ENCODE measurements around the gene TLR7. TPM values are rescaled to one million over a fixed set of nuclear protein-coding genes. Genes with fewer than 3 reads are reported as not detected.

Gene TLR7
- not detected for polyA plus RNA-seq (2013, experiment 1 of 2)
- not detected for polyA plus RNA-seq (2013, experiment 2 of 2)

DNA sequence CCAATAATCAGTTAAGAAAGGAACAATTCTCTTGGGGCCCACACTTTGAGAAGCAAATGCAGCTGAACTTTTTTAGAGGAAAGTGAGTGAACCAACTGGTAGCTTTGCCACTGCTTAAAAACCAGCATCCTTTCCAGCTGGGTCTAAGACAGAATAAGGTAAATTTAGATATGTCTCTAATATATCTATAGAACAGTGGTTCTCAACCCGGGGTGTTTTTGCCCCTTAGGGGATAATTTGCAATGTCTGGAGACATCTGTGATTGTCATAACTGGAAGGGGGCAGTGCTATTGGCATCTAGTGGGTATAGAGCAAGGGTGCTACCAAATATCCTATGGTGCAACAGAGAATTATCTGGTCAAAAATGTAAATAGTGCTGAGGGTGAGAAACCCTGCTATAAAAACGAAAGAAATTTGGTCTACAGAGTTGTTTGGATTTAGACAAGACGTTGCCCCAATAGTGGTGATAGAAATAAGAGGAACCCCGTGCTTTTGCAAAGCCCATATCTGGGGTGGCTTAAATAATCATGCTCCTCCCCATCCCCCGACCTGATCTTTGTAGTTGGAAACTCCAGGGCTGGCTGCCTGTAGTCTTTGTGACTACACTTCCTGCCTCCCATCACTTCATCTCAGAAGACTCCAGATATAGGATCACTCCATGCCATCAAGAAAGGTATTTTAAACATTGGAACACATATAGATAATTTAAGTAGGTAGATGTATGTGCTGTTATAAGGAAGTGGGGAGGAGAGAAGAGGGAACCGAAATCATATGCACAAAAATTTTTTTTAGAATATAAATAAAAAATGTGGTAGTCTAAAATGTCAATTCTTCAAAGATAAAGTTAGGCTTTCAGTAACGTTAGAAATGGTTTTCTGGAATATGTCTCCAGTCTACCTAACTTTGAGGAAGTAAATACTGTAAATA lies at the start of gene TLR7:
TLR7 (plus strand) TSS at position 622 of the 927 bp plus-strand sequence. CDS start 507 bp downstream, outside the sequence.
- WGBS: 90% methylated on average over 6 of the region's 7 CpGs
- Histone ChIP-seq H3K27me3 (ENCODE audit: insufficient read depth, low read length) (no peaks in the 10 kb centered on the region), H3K4me3 (ENCODE audit: low read length) (no peak within 1 kb of the TSS), H3K36me3 (ENCODE audit: insufficient read depth, low read length) (no peaks in the 10 kb centered on the region), H3K27ac (ENCODE audit: low read depth, low read length) (no peak within 1 kb of the TSS), H3K9me3 (ENCODE audit: insufficient read depth, low read depth, low read length) (no peaks in the 10 kb centered on the region), H3K9ac (ENCODE audit: low read depth, low read length) (no peak within 1 kb of the TSS), H3K4me1 (ENCODE audit: insufficient read depth, low read length) (no peaks in the 10 kb centered on the region; the same call in 1 of the 2 replicates)

DNA sequence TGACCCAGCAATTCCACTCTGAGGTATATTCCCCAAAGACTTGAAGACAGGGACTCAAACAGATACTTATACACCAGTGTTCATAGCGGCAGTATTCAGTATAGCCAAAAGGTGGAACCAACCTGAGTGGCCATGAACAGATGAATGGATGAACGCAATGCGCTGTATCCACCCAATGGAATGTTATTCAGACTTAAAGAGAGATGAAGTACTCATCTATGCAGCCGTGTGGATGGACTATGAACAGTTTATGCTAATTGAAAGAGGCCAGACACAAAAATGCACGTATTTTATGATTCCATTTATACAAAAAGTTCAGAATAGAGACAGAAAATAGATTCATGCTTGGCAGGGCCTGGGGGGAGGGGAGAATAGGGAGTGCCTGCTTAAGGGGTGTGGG lies 49.3 kb upstream of the TLR7 start:
- Histone ChIP-seq H3K27ac (ENCODE audit: low read depth, low read length) (no peak overlapping the region), H3K27me3 (ENCODE audit: insufficient read depth, low read length) (no peaks in the 10 kb centered on the region), H3K9ac (ENCODE audit: low read depth, low read length) (no peak overlapping the region), H3K9me3 (ENCODE audit: insufficient read depth, low read depth, low read length) (no peaks in the 10 kb centered on the region), H3K4me1 (ENCODE audit: insufficient read depth, low read length) (no peaks in the 10 kb centered on the region; the same call in 1 of the 2 replicates), H3K36me3 (ENCODE audit: insufficient read depth, low read length) (peaks cover 64% of the 10 kb centered on the region), H3K4me3 (ENCODE audit: low read length) (no peak overlapping the region)
- WGBS: 69% methylated on average over 4 of the region's 5 CpGs

DNA sequence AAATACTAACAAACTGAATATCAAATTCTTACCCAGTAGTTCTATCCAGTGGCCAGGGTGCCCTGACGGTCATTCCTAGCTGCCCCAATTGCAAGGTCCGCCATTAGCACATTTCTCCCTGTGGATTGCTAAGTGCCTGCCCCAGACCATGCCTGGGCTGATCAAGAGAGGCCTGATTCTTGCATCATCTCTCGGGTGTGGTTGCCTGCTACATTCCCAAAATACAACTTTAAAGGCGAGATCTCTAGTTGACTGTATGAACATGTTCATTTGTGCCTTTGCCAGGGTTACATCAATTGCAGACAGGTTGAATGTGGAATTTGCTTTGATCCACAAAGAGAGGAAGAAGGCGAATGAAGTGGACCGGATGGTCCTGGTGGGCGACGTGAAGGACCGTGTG lies 47.6 kb upstream of the TLR7 start:
- H3K27me3 ChIP-seq (ENCODE audit: insufficient read depth, low read length): no peaks in the 10 kb centered on the region
- no peaks in the 10 kb centered on the region for H3K9me3 ChIP-seq (ENCODE audit: insufficient read depth, low read depth, low read length)
- no peak overlapping the region for H3K27ac ChIP-seq (ENCODE audit: low read depth, low read length)
- H3K4me3 ChIP-seq (ENCODE audit: low read length): no peak overlapping the region
- WGBS: 96% methylated on average over 9 of the region's 9 CpGs
- H3K4me1 ChIP-seq (ENCODE audit: insufficient read depth, low read length): no peaks in the 10 kb centered on the region; the same call in 1 of the 2 replicates
- no peak overlapping the region for H3K9ac ChIP-seq (ENCODE audit: low read depth, low read length)
- H3K36me3 ChIP-seq (ENCODE audit: insufficient read depth, low read length): peaks cover 74% of the 10 kb centered on the region

DNA sequence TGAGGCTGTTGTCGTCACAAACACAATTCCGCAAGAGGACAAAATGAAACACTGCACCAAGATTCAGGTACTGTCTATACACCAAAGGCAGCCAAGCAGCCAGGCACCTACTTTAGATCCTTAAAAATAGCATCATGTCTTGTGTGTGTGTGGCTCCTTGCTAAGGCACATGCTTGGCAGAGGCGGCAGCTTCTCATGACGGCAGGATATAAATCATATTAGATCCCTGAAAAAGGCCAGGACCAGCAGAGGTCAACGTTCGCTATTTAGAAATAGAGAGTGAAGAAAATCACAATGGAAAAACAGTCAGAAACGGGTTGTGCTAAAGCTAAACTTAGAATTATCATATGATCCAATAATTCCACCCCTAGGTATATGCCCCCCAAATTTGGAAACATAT lies 46.1 kb upstream of the TLR7 start:
- Histone ChIP-seq H3K27me3 (ENCODE audit: insufficient read depth, low read length) (no peaks in the 10 kb centered on the region), H3K9me3 (ENCODE audit: insufficient read depth, low read depth, low read length) (no peaks in the 10 kb centered on the region), H3K4me1 (ENCODE audit: insufficient read depth, low read length) (no peaks in the 10 kb centered on the region), H3K9ac (ENCODE audit: low read depth, low read length) (no peak overlapping the region), H3K27ac (ENCODE audit: low read depth, low read length) (no peak overlapping the region), H3K36me3 (ENCODE audit: insufficient read depth, low read length) (peaks cover 80% of the 10 kb centered on the region), H3K4me3 (ENCODE audit: low read length) (no peak overlapping the region)
- WGBS: 94% methylated on average over 7 of the region's 7 CpGs

GRCh38 chrX:12824944-12825343 lies 41.9 kb upstream of the TLR7 start:
- WGBS: 86% methylated on average over 9 of the region's 9 CpGs
- Histone ChIP-seq H3K27me3 (ENCODE audit: insufficient read depth, low read length) (no peaks in the 10 kb centered on the region), H3K27ac (ENCODE audit: low read depth, low read length) (no peak overlapping the region), H3K9me3 (ENCODE audit: insufficient read depth, low read depth, low read length) (no peaks in the 10 kb centered on the region), H3K4me3 (ENCODE audit: low read length) (no peak overlapping the region), H3K9ac (ENCODE audit: low read depth, low read length) (no peak overlapping the region), H3K36me3 (ENCODE audit: insufficient read depth, low read length) (peaks cover 55% of the 10 kb centered on the region), H3K4me1 (ENCODE audit: insufficient read depth, low read length) (no peaks in the 10 kb centered on the region)

GRCh38 chrX:12825801-12826200 lies 41.1 kb upstream of the TLR7 start:
- no peak overlapping the region for H3K4me3 ChIP-seq (ENCODE audit: low read length)
- peaks cover 46% of the 10 kb centered on the region for H3K36me3 ChIP-seq (ENCODE audit: insufficient read depth, low read length)
- no peak overlapping the region for H3K27ac ChIP-seq (ENCODE audit: low read depth, low read length)
- no peaks in the 10 kb centered on the region for H3K9me3 ChIP-seq (ENCODE audit: insufficient read depth, low read depth, low read length)
- 93% methylated on average over 8 of the region's 8 CpGs for WGBS
- no peaks in the 10 kb centered on the region for H3K27me3 ChIP-seq (ENCODE audit: insufficient read depth, low read length)
- H3K9ac ChIP-seq (ENCODE audit: low read depth, low read length): no peak overlapping the region
- no peaks in the 10 kb centered on the region for H3K4me1 ChIP-seq (ENCODE audit: insufficient read depth, low read length)

DNA sequence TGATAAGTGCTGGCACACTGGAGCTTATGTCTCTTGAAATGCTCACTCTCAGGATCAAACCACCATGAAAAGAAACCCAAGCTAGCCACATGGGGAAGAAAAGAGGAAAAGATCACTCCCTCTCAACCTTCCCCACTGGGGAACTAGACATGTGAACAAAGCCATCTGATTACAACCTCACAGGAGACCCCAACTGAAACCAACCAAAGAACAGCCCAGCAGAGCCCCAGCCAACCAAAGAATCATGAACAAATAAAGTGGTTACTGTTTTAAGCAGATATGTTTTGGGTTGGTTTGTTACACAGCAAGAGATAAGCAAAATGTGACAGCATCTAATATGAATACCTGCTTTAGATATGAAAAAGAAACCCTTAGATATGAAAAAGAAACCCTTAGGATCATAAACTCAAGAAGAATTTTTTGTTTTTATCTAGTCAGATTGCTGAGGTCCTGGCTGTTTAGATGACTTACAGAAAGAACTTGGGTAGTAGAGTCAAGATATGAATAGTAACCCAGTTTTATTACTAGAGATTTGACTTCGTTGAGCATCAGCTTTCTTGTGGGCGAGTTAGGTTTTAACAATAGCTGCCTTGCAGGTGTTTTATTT lies 23.7 kb upstream of the TLR7 start:
- peaks cover 8% of the 10 kb centered on the region; the same call in 1 of the 2 replicates for H3K4me1 ChIP-seq (ENCODE audit: insufficient read depth, low read length)
- no peaks in the 10 kb centered on the region for H3K36me3 ChIP-seq (ENCODE audit: insufficient read depth, low read length)
- H3K9ac ChIP-seq (ENCODE audit: low read depth, low read length): no peak overlapping the region
- WGBS: 94% methylated on average over 2 of the region's 2 CpGs
- H3K27ac ChIP-seq (ENCODE audit: low read depth, low read length): no peak overlapping the region
- no peak overlapping the region for H3K4me3 ChIP-seq (ENCODE audit: low read length)
- no peaks in the 10 kb centered on the region for H3K27me3 ChIP-seq (ENCODE audit: insufficient read depth, low read length)
- H3K9me3 ChIP-seq (ENCODE audit: insufficient read depth, low read depth, low read length): no peaks in the 10 kb centered on the region

GRCh38 chrX:12843668-12844279 lies 23.1 kb upstream of the TLR7 start:
- no peak overlapping the region for H3K27ac ChIP-seq (ENCODE audit: low read depth, low read length)
- peaks cover 8% of the 10 kb centered on the region; the same call in 1 of the 2 replicates for H3K4me1 ChIP-seq (ENCODE audit: insufficient read depth, low read length)
- no peaks in the 10 kb centered on the region for H3K9me3 ChIP-seq (ENCODE audit: insufficient read depth, low read depth, low read length)
- H3K36me3 ChIP-seq (ENCODE audit: insufficient read depth, low read length): no peaks in the 10 kb centered on the region
- 83% methylated on average over 4 of the region's 6 CpGs for WGBS
- no peaks in the 10 kb centered on the region for H3K27me3 ChIP-seq (ENCODE audit: insufficient read depth, low read length)
- no peak overlapping the region for H3K9ac ChIP-seq (ENCODE audit: low read depth, low read length)
- H3K4me3 ChIP-seq (ENCODE audit: low read length): no peak overlapping the region

- Histone ChIP-seq H3K4me1 (ENCODE audit: insufficient read depth, low read length) (peaks cover 8% of the 10 kb centered on the region; the same call in 1 of the 2 replicates), H3K27ac (ENCODE audit: low read depth, low read length) (no peak overlapping the region), H3K27me3 (ENCODE audit: insufficient read depth, low read length) (no peaks in the 10 kb centered on the region), H3K9ac (ENCODE audit: low read depth, low read length) (no peak overlapping the region), H3K36me3 (ENCODE audit: insufficient read depth, low read length) (no peaks in the 10 kb centered on the region), H3K9me3 (ENCODE audit: insufficient read depth, low read depth, low read length) (no peaks in the 10 kb centered on the region), H3K4me3 (ENCODE audit: low read length) (no peak overlapping the region)
- 73% methylated on average over 2 of the region's 3 CpGs for WGBS
Observed at GRCh38 chrX:12844319-12844718, 22.6 kb upstream of the TLR7 start.

DNA sequence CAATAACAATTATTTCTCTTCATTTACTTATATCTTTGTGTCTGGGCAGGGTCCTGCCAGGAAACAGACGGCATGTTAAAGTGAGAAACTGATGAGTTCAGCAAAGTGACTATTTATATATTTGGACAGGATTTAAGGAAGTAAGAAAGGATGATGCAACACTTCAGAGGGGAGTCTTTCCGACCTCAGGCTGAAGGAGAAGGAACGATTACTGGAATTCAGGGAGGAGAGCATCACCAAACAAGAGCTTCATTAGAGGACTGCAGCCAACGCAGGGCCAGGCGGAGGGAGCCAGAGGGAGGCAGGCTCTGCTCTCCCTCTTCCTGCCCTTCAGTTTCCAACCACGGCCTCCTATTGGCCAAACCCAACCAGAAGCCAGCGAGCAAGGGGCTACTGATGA lies 1.5 kb upstream of the TLR7 start:
- H3K36me3 ChIP-seq (ENCODE audit: insufficient read depth, low read length): no peaks in the 10 kb centered on the region
- no peak overlapping the region for H3K27ac ChIP-seq (ENCODE audit: low read depth, low read length)
- no peaks in the 10 kb centered on the region for H3K27me3 ChIP-seq (ENCODE audit: insufficient read depth, low read length)
- H3K4me1 ChIP-seq (ENCODE audit: insufficient read depth, low read length): no peaks in the 10 kb centered on the region
- H3K9me3 ChIP-seq (ENCODE audit: insufficient read depth, low read depth, low read length): no peaks in the 10 kb centered on the region
- 97% methylated on average over 7 of the region's 7 CpGs for WGBS
- no peak overlapping the region for H3K4me3 ChIP-seq (ENCODE audit: low read length)
- no peak overlapping the region for H3K9ac ChIP-seq (ENCODE audit: low read depth, low read length)

- WGBS: 100% methylated on average over 3 of the region's 4 CpGs
- Histone ChIP-seq H3K27ac (ENCODE audit: low read depth, low read length) (no peak overlapping the region), H3K9ac (ENCODE audit: low read depth, low read length) (no peak overlapping the region)
Observed at GRCh38 chrX:12867685-12868084, 813 bp downstream of the TLR7 start.

More at GRCh38 chrX:12867685-12868084, 813 bp downstream of the TLR7 start:
- Histone ChIP-seq H3K9me3 (ENCODE audit: insufficient read depth, low read depth, low read length) (no peaks in the 10 kb centered on the region), H3K27me3 (ENCODE audit: insufficient read depth, low read length) (no peaks in the 10 kb centered on the region), H3K4me3 (ENCODE audit: low read length) (no peak overlapping the region), H3K36me3 (ENCODE audit: insufficient read depth, low read length) (no peaks in the 10 kb centered on the region), H3K4me1 (ENCODE audit: insufficient read depth, low read length) (no peaks in the 10 kb centered on the region; the same call in 1 of the 2 replicates)
